HG02798 (cell line): Measurements from ENCODE around the gene PPAT.
"Not testable (repeated sequence)": the region's sequence is repeated elsewhere in the genome, so short reads cannot be mapped to it uniquely, and the experiment has no call there.

Experiments
- ATAC-seq: cut with Tn5 transposase; IDR thresholded peaks from one replicate; pipeline ENCODE4 v1.9.1; 2021; ENCODE audit warnings: mild to moderate bottlenecking; ENCODE audit not compliant: unreplicated experiment, poor library complexity

PPAT gene

GRCh38 chr4:56435140-56435926, at the start of gene PPAT:
Gene PPAT (minus strand): TSS chr4:56435615. CDS start chr4:56435477, 138 bp downstream.
- peak; percentile 82 for ATAC-seq

GRCh38 chr4:56480691-56481090, 45.3 kb upstream of the PPAT start:
- no peak for ATAC-seq

GRCh38 chr4:56477192-56477702, 41.8 kb upstream of the PPAT start:
- no peak for ATAC-seq

- peak; percentile 97 for ATAC-seq
These were observed 40.5 kb upstream of the PPAT start for GRCh38 chr4:56475917-56476316.

- ATAC-seq: no peak
These were observed 34.2 kb upstream of the PPAT start for GRCh38 chr4:56469489-56470210.

- peak; percentile 54 for ATAC-seq
These were observed 32.6 kb upstream of the PPAT start for GRCh38 chr4:56468097-56468422.

- ATAC-seq: peak; percentile 97
These were observed 32.1 kb upstream of the PPAT start, which contains the start of gene SRP72 for GRCh38 chr4:56467284-56468096. Gene SRP72 (plus strand): TSS chr4:56467617. CDS start chr4:56467636, 19 bp downstream.

- ATAC-seq: no peak
These were observed 31.5 kb upstream of the PPAT start for GRCh38 chr4:56466910-56467283.

GRCh38 chr4:56466296-56466761, 30.9 kb upstream of the PPAT start:
- ATAC-seq: not testable (repeated sequence)

GRCh38 chr4:56465599-56466295, 30.3 kb upstream of the PPAT start:
- ATAC-seq: no peak

GRCh38 chr4:56464581-56464980, 29.2 kb upstream of the PPAT start:
- ATAC-seq: no peak

- no peak for ATAC-seq
These were observed 28.3 kb upstream of the PPAT start for GRCh38 chr4:56463711-56464110.

GRCh38 chr4:56462157-56462556, 26.7 kb upstream of the PPAT start:
- no peak for ATAC-seq

GRCh38 chr4:56460085-56460484, 24.7 kb upstream of the PPAT start:
- no peak for ATAC-seq

- ATAC-seq: peak; percentile 48
These were observed 14.9 kb upstream of the PPAT start for GRCh38 chr4:56450342-56450741.

- not testable (repeated sequence) for ATAC-seq
These were observed 14.1 kb upstream of the PPAT start for GRCh38 chr4:56449475-56449874.

GRCh38 chr4:56448301-56448700, 12.9 kb upstream of the PPAT start:
- no peak for ATAC-seq

- ATAC-seq: no peak
These were observed 10.3 kb upstream of the PPAT start for GRCh38 chr4:56445699-56446098.

- ATAC-seq: no peak
These were observed 9.3 kb upstream of the PPAT start for GRCh38 chr4:56444719-56445118.

- ATAC-seq: no peak
These were observed 5.6 kb upstream of the PPAT start for GRCh38 chr4:56440983-56441382.
